Panc1 (cell line): ENCODE data around the gene SLC6A2. TPM values are rescaled to one million over a fixed set of nuclear protein-coding genes. Genes with fewer than 3 reads are reported as not detected.

Source experiments
- ATAC-seq: fragments of 200-7000 bp; cut with Tn5 transposase; 2 replicates; pipeline ENCODE4 v1.9.1; 2020; ENCODE audit warnings: mild to moderate bottlenecking, moderate library complexity
- BruUV-seq: library from RNA; stranded (reverse); fragments of 400-500 nt; replicated peaks from 2 replicates; lab custom pipeline; 2021; lab: Mats Ljungman, UMichigan
- CTCF ChIA-PET: fragments of 300-600 bp; sonication (Branson Sonifier 250); formaldehyde crosslinking; loops from one replicate; lab custom pipeline; 2022; ENCODE audit warnings: antibody characterized with exemption; lab: Charles Lee
- POLR2A ChIA-PET: fragments of 300-600 bp; sonication (Branson Sonifier 250); formaldehyde crosslinking; loops from one replicate; lab custom pipeline; 2022; ENCODE audit warnings: antibody characterized with exemption; lab: Charles Lee
- DNase-seq: peaks from one replicate; pipeline ENCODE4 v3.0.0-alpha.2; 2010; ENCODE audit warnings: low read depth, low spot score
- H3K27ac ChIP-seq: 2 replicates; pipeline ENCODE4 v1.5.1; 2011; ENCODE audit warnings: mild to moderate bottlenecking, low read length, inconsistent platforms
- H3K27me3 ChIP-seq: fragments of 200-500 bp; sonication (Bioruptor generic); 2 replicates; pipeline ENCODE4 v1.6.0; 2014; ENCODE audit warnings: low read length, inconsistent platforms; ENCODE audit not compliant: control insufficient read depth, insufficient read depth
- H3K36me3 ChIP-seq: fragments of 200-500 bp; sonication (Bioruptor generic); 2 replicates; pipeline ENCODE4 v1.5.1; 2014; ENCODE audit warnings: inconsistent platforms, mild to moderate bottlenecking, low read length, moderate library complexity; ENCODE audit not compliant: control insufficient read depth, insufficient read depth
- H3K4me1 ChIP-seq: 2 replicates; pipeline ENCODE4 v1.5.1; 2011; ENCODE audit warnings: inconsistent platforms, mild to moderate bottlenecking, low read length, moderate library complexity; ENCODE audit not compliant: control insufficient read depth, insufficient read depth
- H3K4me3 ChIP-seq, 2 experiments: 2 replicates each; pipeline ENCODE4 v1.5.1; 2011 to 2012; ENCODE audit warnings: low read depth in 2 of 2, low read length in 2 of 2, mild to moderate bottlenecking in 2 of 2, inconsistent platforms in 1 of 2, moderate library complexity in 1 of 2
- H3K9me3 ChIP-seq: fragments of 200-500 bp; sonication (Bioruptor generic); 2 replicates; pipeline ENCODE4 v1.5.1; 2014; ENCODE audit warnings: low read depth, mild to moderate bottlenecking, inconsistent platforms, low read length, moderate library complexity; ENCODE audit not compliant: control insufficient read depth, insufficient read depth
- CTCF ChIP-seq: fragments of 450-650 bp; IDR thresholded peaks from 2 replicates; pipeline ENCODE4 v1.5.1; 2017; ENCODE audit warnings: mild to moderate bottlenecking
- POLR2AphosphoS5 ChIP-seq: IDR thresholded peaks from 2 replicates; pipeline ENCODE4 v1.6.1; 2012; ENCODE audit warnings: mild to moderate bottlenecking, low read depth, low read length, moderate library complexity
- SIN3A ChIP-seq: IDR thresholded peaks from 2 replicates; pipeline ENCODE4 v1.6.1; 2012; ENCODE audit warnings: low read depth, mild to moderate bottlenecking, low read length, moderate library complexity, borderline replicate concordance; ENCODE audit not compliant: insufficient read depth
- TCF7L2 ChIP-seq: IDR thresholded peaks from 2 replicates; pipeline ENCODE4 v1.6.1; 2011; ENCODE audit warnings: mild to moderate bottlenecking, low read depth, low read length, inconsistent platforms
- in situ Hi-C: cut with HindIII; loops from 2 replicates; pipeline ENCODE4 v1.10.0; 2016; ENCODE audit warnings: low sequenced_read_pairs, low pct_unique_long_range_greater_than_20kb
- intact Hi-C: fragments of 100-400 bp; cut with micrococcal nuclease; formaldehyde crosslinking; loops from one replicate; pipeline ENCODE4 v1.10.0; 2022; ENCODE audit not compliant: unreplicated experiment
- total RNA-seq: library from RNA; stranded (reverse); gene quantifications from one replicate; pipeline ENCODE4 v1.2.1, GENCODE V29; 2021; ENCODE audit not compliant: unreplicated experiment
- TF ChIP-seq, protein P1 (sequence below), 2 experiments: IDR thresholded peaks; 2 replicates each; pipeline ENCODE4 v1.6.1; 2011 to 2012; ENCODE audit warnings: low read depth in 2 of 2, control low read depth in 1 of 2, low read length in 1 of 2, mild to moderate bottlenecking in 1 of 2, moderate library complexity in 1 of 2; ENCODE audit not compliant: insufficient read depth in 1 of 2

Gene SLC6A2
- total RNA-seq, 1 experiment from 2014 or later = 0.10 TPM

- Histone ChIP-seq H3K9me3 (no peaks in the 10 kb centered on the region; the same call in 1 of the 2 replicates), H3K4me1 (no peaks in the 10 kb centered on the region), H3K36me3 (no peaks in the 10 kb centered on the region), H3K4me3 (no peak overlapping the region), H3K27me3 (no peaks in the 10 kb centered on the region), H3K27ac (no peak overlapping the region)
- TF ChIP-seq POLR2AphosphoS5 (no peak), TCF7L2 (no peak), CTCF (no peak), SIN3A (no peak)
- TF ChIP-seq, protein P1, sequence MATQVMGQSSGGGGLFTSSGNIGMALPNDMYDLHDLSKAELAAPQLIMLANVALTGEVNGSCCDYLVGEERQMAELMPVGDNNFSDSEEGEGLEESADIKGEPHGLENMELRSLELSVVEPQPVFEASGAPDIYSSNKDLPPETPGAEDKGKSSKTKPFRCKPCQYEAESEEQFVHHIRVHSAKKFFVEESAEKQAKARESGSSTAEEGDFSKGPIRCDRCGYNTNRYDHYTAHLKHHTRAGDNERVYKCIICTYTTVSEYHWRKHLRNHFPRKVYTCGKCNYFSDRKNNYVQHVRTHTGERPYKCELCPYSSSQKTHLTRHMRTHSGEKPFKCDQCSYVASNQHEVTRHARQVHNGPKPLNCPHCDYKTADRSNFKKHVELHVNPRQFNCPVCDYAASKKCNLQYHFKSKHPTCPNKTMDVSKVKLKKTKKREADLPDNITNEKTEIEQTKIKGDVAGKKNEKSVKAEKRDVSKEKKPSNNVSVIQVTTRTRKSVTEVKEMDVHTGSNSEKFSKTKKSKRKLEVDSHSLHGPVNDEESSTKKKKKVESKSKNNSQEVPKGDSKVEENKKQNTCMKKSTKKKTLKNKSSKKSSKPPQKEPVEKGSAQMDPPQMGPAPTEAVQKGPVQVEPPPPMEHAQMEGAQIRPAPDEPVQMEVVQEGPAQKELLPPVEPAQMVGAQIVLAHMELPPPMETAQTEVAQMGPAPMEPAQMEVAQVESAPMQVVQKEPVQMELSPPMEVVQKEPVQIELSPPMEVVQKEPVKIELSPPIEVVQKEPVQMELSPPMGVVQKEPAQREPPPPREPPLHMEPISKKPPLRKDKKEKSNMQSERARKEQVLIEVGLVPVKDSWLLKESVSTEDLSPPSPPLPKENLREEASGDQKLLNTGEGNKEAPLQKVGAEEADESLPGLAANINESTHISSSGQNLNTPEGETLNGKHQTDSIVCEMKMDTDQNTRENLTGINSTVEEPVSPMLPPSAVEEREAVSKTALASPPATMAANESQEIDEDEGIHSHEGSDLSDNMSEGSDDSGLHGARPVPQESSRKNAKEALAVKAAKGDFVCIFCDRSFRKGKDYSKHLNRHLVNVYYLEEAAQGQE (IDR thresholded peaks at IDR 0.05; ENCODE audit: insufficient read depth in 1 of 2, low read depth in 2 of 2, low read length in 1 of 2) = no peak
- CTCF ChIA-PET = no interaction called here
- no TSS peak for BruUV-seq
- DNase-seq (no peak), ATAC-seq (no peak)
- intact Hi-C loops (no loop called here), in situ Hi-C loops (no loop called here)
- POLR2A ChIA-PET = no interaction called here
Observed at GRCh38 chr16:55630774-55631173, 25.0 kb upstream of the SLC6A2 start.

DNA sequence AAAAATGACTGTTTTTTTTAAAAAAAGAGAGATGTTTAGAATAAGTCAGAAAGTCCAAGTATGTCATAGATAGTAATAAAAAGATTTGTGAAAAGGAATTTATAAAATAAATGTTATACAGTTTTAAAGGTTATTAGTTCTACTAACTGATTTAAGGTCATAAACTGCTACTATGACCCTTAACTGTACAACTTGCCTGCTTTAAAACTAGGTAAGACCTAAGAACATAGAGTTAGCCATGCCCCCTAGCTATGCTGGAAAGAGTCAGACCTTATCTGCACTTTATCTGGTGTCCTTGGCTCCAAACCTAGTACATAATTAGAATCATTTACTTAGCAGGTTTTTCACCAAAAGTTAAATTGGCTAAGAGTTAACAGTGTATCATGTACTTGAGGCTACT lies 23.5 kb upstream of the SLC6A2 start:
- H3K4me3 ChIP-seq = no peak overlapping the region
- intact Hi-C loops (no loop called here), in situ Hi-C loops (no loop called here)
- no peak for ATAC-seq
- DNase-seq = no peak
- ChIA-PET POLR2A (no interaction called here), CTCF (no interaction called here)
- H3K27me3 ChIP-seq = no peaks in the 10 kb centered on the region
- TF ChIP-seq POLR2AphosphoS5 (no peak), CTCF (no peak), TCF7L2 (no peak)
- no TSS peak for BruUV-seq
- H3K36me3 ChIP-seq = no peaks in the 10 kb centered on the region
- no peak overlapping the region for H3K27ac ChIP-seq
- H3K4me1 ChIP-seq = no peaks in the 10 kb centered on the region
- no peaks in the 10 kb centered on the region; the same call in 1 of the 2 replicates for H3K9me3 ChIP-seq
